Head of caudate nucleus (tissue), 42 donors: ENCODE results near the gene HPS3.
"Not testable (repeated sequence)": the region's sequence is repeated elsewhere in the genome, so short reads cannot be mapped to it uniquely, and the experiment has no call there.

ENCODE experiments used
- DNase-seq, 42 donors: peaks; one replicate each; pipeline versions ENCODE4 v3.0.0 to v3.0.0-alpha.2; 2020 to 2021; ENCODE audit warnings: mixed read lengths in 7 of 42
- intact Hi-C: fragments of 100-400 bp; cut with DNase I; formaldehyde crosslinking; loops from one replicate; pipeline ENCODE4 v1.15.0; 2022

Gene HPS3

DNA sequence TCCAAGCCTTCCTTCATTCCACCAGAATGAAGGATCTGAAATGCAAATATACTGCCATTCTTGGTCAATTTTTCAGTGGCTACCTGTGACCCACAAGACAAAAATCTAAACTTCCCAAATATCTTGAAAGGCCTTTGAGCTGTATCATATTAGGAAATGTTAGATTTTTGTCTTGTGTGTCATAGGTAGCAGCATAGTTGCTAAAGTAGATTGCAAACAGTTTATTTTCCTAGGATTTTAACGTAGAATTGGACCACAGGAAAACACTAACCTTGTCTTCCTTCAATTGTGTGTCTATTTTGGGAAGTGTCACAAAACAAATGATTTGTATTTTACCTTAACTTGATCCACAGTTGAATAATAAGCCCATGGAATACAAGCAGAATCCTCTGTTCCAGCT is 49.8 kb downstream of the HPS3 start:
- intact Hi-C loops, result no loop called here
- DNase-seq, result no peak

DNA sequence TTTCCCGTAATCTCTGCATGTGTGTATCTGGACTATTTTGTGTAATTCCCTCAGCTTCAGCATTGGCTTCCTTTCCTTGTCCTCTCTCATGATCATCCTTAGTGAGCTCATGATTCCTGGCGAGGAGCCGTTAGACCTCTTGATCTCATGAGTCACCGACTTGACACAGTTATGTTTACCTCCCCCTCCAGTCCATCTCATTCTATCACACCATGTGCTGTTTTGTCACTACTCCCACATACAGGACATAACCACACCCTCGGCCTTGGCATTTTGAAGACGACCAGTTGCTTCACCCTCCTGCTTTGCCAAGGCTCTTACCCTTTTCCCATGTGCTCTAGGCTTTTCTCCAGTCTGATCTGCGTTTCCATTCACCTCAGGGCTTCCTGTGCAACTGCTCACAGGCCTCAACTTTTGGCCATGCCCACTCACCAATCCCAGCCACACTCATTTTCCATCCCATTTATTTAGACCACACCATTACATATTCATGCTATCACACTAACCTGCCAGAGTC is 50.7 kb downstream of the HPS3 start:
- no peak for DNase-seq
- intact Hi-C loops, result no loop called here

DNA sequence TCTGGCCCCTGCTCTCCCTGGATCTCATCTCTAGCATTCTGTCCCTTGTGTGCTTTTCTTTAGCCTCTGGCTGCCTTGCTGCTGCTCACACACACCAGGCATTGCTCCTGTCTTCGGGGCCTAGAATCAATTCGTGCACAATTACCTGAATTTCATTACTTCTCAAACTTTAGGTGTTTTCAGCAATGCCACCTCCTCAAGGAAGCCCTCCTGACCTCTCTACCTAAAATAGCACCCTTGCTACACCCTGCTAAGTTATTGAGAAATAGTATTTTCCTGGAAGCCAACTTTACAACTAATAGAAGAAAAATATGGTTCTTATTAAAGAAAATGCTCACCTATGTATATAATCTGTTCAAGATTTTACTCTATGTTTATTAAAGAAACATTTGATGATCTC is 51.7 kb downstream of the HPS3 start:
- intact Hi-C loops, result no loop called here

DNA sequence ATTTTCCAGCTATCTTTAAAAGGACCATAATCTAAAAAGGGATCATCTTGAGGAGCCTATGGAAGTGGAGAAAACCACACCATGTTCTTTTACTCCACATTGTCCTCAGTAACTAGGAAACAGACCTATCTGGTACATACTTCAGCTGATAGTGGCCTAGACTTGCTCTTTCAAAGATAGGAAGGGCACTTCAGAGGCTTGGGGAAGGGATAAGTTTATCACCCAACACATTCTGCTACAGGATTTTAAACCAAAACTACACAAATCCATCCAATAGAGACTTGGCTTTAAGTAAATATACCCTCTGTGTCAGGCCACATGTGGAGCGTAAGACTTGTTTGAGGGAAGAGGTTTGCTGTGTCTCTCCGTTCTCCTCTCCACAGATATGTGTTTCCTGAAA is 56.8 kb downstream of the HPS3 start:
- intact Hi-C loops, result no loop called here
- DNase-seq, result no peak

More for the DNA sequence above, 51.7 kb downstream of the HPS3 start:
- DNase-seq, result no peak

DNA sequence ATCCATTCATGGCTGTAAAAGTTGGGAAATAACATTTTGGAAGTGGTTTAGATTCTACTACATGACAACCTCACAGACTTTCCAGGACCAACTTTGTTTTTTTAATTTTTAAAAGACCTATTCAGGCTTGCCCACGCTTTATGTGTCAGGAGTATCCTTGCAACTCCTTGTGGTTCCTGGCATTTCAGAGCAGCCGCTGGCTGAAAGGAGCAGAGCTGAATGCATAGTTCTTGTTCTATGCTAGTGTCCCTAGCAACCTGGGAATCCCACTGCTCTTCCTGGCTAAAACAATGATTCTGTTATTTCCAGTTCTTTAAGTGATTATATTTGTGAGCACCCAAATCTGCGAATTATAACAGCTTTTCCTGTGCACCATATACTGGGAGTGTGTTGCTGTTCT is 57.3 kb downstream of the HPS3 start:
- intact Hi-C loops, result no loop called here
- peak in 8 of 42 donors; percentile 8 to 43 (median 20) for DNase-seq

DNA sequence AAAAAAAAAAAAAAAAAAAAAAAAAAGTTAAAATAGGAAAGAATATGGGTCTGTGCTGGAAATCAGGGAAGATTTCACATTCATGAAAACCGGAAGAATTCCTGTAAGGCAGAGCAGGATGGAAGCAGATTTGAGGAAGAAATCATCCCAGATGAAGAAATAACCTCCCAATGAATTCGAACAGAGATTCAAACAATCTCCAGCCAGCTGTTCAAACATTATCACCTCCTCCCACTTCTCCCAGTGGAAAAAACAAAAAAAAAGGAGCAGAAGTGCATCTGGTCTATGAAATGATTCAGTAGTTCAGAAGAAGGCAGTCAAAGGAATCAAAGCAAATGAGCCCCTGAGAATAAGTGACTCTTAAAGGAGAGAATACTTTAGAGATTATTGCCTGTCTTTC is 59.1 kb downstream of the HPS3 start:
- DNase-seq, result no peak
- intact Hi-C loops, result no loop called here

DNA sequence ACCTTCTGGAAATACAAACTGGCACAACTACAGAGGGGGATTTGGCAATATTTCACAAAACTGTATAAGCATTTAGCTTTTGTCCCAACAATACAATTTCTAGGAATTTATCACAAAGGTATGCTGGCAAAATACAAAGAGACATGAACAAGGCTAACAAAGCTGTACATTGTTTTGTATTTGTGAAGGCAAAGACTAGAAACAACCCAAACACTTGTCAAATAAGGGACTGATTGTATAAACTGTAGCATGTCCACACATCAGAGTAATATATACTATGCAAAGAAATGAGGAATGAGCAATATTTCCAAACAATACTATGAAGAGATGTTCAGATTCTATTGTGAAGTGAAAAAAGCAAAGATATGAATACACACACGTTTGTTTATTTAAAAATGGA is 65.8 kb downstream of the HPS3 start:
- intact Hi-C loops, result no loop called here
- no peak for DNase-seq

DNA sequence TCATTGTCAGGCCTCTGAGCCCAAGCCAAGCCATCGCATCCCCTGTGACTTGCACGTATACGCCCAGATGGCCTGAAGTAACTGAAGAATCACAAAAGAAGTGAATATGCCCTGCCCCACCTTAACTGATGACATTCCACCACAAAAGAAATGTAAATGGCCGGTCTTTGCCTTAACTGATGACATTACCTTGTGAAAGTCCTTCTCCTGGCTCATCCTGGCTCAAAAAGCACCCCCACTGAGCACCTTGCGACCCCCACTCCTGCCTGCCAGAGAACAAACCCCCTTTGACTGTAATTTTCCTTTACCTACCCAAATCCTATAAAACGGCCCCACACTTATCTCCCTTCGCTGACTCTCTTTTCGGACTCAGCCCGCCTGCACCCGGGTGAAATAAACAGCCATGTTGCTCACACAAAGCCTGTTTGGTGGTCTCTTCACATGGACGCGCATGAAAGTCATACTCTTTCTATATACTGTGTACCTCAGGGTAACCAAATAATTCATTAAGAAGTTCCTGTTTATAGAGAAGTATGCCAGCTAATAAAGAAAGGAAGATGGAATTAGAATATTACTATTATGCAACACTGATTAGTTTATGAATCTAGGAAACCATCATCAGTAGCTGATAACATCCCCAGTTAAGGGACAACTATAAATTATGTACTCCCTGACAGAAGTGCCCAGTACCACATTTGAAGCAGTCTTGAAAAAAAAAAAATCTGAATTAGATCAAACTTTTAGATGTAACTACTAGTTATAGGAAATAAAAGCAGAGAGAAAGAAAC is 67.6 kb downstream of the HPS3 start:
- intact Hi-C loops, DNase-seq: not testable (repeated sequence)

DNA sequence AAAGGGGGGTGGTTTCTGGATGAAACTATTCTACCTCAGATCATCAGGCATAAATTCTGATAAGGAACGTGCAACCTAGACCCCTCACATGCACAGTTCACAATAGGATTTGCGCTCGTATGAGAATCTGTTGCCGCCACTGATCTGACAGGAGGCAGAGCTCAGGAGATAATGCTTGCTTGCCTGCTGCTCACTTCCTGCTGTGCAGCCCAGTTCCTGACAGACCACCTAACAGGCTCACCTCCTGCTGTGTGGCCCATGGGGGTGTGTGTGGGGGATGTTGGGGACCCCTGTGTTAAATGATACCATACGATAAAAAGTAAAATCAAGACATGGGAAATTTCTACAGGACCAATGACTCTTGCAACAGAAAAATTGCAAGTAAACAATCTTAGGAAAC is 68.2 kb downstream of the HPS3 start:
- intact Hi-C loops, result no loop called here
- no peak for DNase-seq

DNA sequence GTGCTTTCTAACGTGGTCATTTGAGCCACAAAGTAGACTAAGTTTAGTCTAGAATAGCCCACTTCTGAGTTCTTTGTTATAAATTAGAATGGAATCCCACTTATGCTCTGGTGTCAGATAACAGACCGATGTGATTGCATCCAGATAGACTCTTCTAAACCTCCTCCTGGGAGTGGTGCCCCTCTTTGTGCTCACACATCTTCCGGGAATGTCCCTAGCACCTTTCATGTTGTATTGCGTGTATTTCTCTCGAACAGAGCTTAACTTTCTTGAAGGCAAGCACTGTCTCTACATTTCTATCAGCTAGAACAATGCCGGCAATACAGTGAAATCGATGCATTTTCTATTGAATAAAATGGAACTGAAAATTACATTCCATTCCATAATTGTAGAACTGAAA is 69.2 kb downstream of the HPS3 start:
- intact Hi-C loops, result no loop called here

DNA sequence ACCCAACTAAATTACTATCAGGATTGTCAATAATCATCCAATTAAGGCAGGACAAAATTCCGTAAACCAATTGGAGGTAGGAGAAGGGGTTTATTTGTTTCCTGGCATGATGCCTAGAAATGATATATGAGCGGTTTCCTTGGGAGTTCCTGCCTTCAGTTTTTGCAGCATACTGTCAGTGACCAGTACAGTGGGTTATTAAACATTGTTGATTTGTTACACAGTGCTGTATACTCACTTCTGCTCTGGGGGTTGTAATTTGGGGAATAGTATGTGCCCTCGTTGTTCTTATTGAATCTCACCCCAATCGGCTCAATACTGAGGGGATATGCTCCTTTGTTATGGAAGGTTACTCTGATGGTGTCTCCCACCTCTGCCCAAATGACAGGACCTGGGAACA is 70.0 kb downstream of the HPS3 start:
- intact Hi-C loops, result no loop called here
- no peak for DNase-seq

More for the DNA sequence above, 69.2 kb downstream of the HPS3 start:
- DNase-seq, result no peak

DNA sequence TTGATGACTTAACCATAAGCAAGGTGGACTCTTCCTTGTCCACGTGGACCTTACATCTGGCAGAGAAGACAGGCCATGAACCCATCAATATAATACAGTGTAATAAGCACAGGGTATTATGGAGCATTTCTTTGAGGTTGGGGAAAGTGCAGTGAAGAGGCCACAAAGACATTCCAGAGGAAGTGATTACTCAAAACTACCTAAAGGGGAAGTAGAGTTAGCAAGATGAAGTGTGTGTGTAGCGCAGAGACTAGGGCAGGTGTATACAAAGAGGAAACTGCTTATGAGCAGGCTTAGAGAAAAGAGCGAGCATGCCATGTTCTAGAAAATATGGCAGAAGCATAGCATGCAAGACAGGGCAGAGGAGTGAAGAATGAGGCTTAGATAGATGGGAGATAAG is 74.3 kb downstream of the HPS3 start:
- intact Hi-C loops, result no loop called here
- DNase-seq, result no peak

DNA sequence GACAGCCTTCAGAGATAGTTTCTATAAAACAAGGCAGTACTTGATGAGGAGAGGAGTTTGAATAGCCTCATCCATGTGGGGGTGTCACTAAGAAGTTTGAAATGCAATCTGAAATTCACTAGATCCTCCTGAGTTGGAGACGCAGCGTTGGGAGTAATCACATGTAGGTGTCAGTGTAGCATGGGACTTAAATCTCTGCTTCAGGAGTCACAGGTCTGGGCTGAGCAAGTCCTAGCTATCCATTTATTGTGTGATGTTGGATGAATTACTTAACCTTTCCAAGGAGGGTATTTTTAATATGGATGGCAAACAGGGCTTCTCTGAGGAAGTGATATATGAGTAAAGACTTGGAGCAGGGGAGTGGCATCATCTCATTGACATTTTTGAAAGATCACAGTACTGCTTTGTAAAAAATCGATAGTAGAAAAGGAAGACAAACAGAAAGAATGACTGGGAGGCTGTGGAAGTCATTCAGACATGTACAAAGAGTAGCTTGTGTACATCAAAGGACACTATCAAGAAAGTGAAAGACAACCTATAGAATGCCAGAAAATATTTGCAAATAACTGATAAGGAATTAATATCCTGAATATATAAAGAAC is 75.1 kb downstream of the HPS3 start:
- intact Hi-C loops, result no loop called here

DNA sequence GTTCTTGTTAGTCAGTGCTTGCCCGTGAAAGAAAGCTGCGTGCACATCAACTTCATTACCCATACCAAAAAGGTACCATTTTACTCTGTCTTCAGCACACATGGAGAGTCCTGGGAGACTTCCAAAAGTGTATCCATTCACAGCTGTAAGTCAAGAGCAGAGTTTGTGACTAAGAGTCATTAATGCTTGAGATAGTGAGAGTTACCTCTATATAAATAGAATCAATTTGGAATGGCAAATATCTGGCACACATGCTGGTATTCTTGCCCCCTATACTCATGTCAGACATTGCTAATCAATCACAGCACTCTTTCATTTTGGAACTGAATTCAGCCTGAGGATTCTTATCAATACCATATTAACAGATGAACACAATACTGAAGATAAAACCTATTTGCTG is 78.0 kb downstream of the HPS3 start:
- intact Hi-C loops, result no loop called here
- DNase-seq, result no peak

More for the DNA sequence above, 75.1 kb downstream of the HPS3 start:
- no peak for DNase-seq

DNA sequence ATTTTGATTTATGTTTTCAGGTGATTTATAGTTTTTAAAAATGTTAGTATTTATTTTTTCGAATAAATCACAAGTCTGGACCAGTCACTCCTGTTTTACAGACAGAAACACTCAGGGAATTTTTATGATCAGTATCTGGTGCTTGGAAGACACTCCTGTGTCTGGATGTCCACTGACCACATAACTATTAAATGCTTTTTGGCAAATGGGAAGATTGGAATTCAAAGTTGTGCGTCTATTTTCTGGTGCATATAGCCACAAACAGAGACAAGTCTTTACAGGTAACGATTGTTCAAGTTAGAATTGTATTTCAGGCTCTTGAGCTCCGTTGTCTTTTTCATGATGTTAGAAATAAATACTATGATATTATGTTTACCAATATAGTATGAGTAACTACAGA is 80.0 kb downstream of the HPS3 start:
- intact Hi-C loops, result no loop called here
- no peak for DNase-seq

DNA sequence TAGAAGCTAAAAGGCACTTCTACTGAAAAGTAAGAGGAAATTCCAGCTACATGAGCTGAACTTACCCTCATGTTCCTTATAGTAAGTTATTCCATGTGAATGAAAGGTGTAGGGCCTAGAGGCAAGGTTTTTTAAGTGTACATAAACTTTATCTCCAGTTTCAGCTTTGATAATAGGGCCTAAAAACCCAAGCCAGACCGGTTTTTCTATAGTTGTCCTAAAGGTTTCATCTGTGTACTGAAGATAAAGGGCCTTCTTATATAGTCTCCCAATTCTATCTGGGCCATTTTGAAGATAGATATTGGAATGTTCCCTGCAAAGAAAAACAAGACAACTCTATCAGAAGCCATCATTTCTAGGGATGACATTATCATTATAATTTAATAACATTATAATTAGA is 82.9 kb downstream of the HPS3 start:
- DNase-seq, result no peak
- intact Hi-C loops, result no loop called here

DNA sequence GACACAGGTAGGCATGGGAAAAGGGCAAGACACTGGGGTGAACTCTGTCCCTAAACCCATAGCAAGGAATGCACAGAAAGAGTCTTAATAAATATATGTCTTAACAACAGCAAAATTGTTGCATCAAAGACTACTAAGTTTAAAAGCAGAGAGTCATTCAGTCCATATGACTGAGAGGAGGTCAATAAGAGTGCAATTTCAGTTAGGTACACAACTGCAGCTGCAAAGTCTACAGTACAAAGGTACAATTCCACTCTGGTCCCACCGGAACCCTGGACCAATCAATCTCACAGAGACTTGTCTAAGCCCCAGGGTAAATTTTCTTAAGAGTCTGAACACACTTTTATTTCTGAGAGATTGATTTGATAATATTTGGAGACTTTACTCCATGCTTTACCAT is 85.3 kb downstream of the HPS3 start:
- DNase-seq, result no peak
- intact Hi-C loops, result no loop called here

DNA sequence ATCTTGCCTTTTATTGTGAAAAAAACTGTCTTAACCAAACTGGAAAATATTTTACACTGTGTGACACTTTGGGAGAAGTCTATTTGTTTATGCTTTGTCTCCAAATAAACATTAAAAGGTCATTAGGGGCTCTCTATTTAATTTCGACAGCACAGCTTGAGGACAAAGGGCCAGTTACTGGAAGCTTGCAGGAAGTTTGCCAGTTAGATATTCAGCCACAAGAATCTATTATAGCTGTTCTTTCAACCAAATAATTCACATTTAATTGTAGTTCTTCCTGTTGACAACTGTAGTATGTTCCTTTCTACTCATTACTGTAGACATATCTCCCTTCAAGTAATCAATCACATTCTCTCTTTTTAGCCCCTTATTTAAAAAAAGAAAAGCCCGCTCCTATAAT is 86.1 kb downstream of the HPS3 start:
- DNase-seq, result no peak
- intact Hi-C loops, result no loop called here

DNA sequence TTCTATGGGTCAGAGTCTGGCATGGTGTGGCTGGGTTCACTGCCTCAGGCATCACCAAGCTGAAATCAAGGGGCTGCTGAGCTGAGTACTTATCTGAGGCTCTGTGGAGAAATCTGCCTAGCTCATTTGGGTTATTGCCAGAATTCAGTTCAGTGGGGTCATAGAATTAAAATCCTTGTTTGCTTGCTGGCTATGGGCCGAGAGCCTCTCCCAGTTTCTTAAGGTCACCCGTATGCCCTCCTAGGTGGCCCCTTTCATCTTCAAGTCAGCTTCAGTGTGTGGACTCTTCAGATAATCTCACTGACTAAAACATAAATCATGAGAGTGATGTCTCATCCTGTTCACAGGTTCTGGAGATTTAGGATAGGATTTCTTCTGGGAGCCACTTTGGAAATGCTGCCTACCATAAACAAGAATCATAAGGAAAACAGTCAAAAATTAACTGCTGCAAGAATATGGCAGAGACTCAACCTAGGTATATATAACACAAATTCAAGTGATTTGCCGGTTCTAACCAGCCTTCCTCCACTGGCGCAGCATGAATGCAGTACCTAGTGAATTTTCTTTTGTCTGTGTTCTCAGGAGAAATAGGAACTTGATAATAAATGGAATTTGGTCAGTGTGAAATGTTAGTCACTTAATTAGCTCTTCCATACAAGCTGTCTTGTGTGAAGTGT is 86.9 kb downstream of the HPS3 start:
- intact Hi-C loops, result no loop called here
- DNase-seq, result no peak

DNA sequence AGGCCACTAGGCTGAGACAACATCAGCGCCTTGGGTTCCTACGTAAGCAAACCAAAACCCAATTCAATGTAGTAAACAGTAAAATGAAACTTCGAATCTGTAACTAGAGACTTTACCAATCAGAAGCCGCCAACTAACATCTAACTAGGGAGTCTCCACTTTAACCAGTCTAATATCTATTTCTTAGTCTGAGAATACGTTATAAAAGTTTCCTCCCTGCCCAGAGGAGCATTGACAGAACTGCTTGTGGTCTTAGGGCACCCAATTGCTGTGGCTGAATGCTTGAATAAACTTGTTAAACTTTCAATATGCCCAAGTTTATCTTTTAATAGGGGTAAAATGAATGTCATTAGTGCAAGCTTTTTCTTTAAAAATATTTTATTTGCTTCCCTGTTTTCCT is 87.9 kb downstream of the HPS3 start:
- intact Hi-C loops, result no loop called here
- DNase-seq, result no peak
